Fibroblast of lung (primary cell): ENCODE results near the gene ODR4.
"Not testable (repeated sequence)": the region's sequence is repeated elsewhere in the genome, so short reads cannot be mapped to it uniquely, and the experiment has no call there.

ENCODE experiments used
- CTCF ChIP-seq, 2 donors: IDR thresholded peaks in 1 of 2; conservative IDR thresholded peaks in 1 of 2; 1 replicate in 1 of 2; 2 replicates in 1 of 2; pipeline ENCODE4 v1.5.1; 2011 to 2012; ENCODE audit warnings: low read length in 2 of 2, control low read depth in 1 of 2, inconsistent platforms in 1 of 2, low read depth in 1 of 2, mild to moderate bottlenecking in 1 of 2
- EZH2 ChIP-seq: IDR thresholded peaks from 2 replicates; pipeline ENCODE4 v1.5.1; 2012; ENCODE audit warnings: low read length, control low read depth, mild to moderate bottlenecking; ENCODE audit errors: missing control alignments

- TF ChIP-seq CTCF (conservative IDR thresholded peaks at IDR 0.05 in 1 of 2, IDR thresholded peaks at IDR 0.05 in 1 of 2; ENCODE audit: low read depth in 1 of 2, low read length in 2 of 2); EZH2: not testable (repeated sequence)
Observed at GRCh38 chr1:186347837-186348691, 27.6 kb upstream of the ODR4 start.
